CD14-positive monocyte (primary cell): ENCODE data around the gene TRABD2B. TPM values are rescaled to one million over a fixed set of nuclear protein-coding genes. Genes with fewer than 3 reads are reported as not detected.

Experiments used
- DNase-seq, 3 donors: peaks; one replicate each; pipeline ENCODE4 v3.0.0-alpha.2; 2011 to 2022
- H2AFZ ChIP-seq: 2 replicates; pipeline ENCODE4 v1.6.0; 2012; ENCODE audit warnings: mild to moderate bottlenecking, low read depth, low read length, inconsistent platforms; ENCODE audit not compliant: insufficient read depth, poor library complexity, severe bottlenecking
- H3K27ac ChIP-seq, 2 donors: 1 replicate in 1 of 2; 2 replicates in 1 of 2; pipeline ENCODE4 v1.5.1; 2012 to 2013; ENCODE audit warnings: low read length in 2 of 2, control low read depth in 1 of 2, inconsistent platforms in 1 of 2, low read depth in 1 of 2, mild to moderate bottlenecking in 1 of 2
- H3K27me3 ChIP-seq, 2 donors: one replicate each; pipeline versions ENCODE4 v1.6.0 to v1.6.1; 2011 to 2013; ENCODE audit warnings: low read length in 2 of 2; ENCODE audit not compliant: control insufficient read depth in 2 of 2, insufficient read depth in 2 of 2
- H3K36me3 ChIP-seq, 2 donors: replicated peaks in 1 of 2; 1 replicate in 1 of 2; 2 replicates in 1 of 2; pipeline versions ENCODE4 v1.5.1 to v1.6.1; 2012 to 2013; ENCODE audit warnings: low read length in 2 of 2, control low read depth in 1 of 2, inconsistent platforms in 1 of 2, mild to moderate bottlenecking in 1 of 2; ENCODE audit not compliant: insufficient read depth in 2 of 2, control insufficient read depth in 1 of 2
- H3K4me1 ChIP-seq, 2 donors: 1 replicate in 1 of 2; 2 replicates in 1 of 2; pipeline versions ENCODE4 v1.5.1 to v1.6.1; 2012 to 2013; ENCODE audit warnings: low read length in 2 of 2, control low read depth in 1 of 2, inconsistent platforms in 1 of 2, mild to moderate bottlenecking in 1 of 2, moderate library complexity in 1 of 2; ENCODE audit not compliant: insufficient read depth in 2 of 2, control insufficient read depth in 1 of 2
- H3K4me2 ChIP-seq: replicated peaks from 2 replicates; pipeline ENCODE3; 2012; ENCODE audit warnings: low read length, moderate library complexity, mild to moderate bottlenecking; ENCODE audit not compliant: poor library complexity, severe bottlenecking; ENCODE audit errors: extremely low read depth
- H3K4me3 ChIP-seq, 3 experiments: fragments of 200-600 bp in 1 of 3; sonication (generic) in 1 of 3; replicated peaks in 1 of 3; 1 replicate in 2 of 3; 2 replicates in 1 of 3; pipeline ENCODE4 v1.5.1; 2011 to 2013; ENCODE audit warnings: low read length in 3 of 3, mild to moderate bottlenecking in 3 of 3, control low read depth in 2 of 3, low read depth in 2 of 3, inconsistent platforms in 1 of 3, moderate library complexity in 1 of 3
- H3K79me2 ChIP-seq: 2 replicates; pipeline ENCODE4 v1.6.0; 2012; ENCODE audit warnings: mild to moderate bottlenecking, control low read depth, inconsistent platforms, low read length, moderate library complexity; ENCODE audit not compliant: insufficient read depth
- H3K9ac ChIP-seq: 2 replicates; pipeline ENCODE4 v1.6.0; 2017; ENCODE audit warnings: low read length, mild to moderate bottlenecking; ENCODE audit not compliant: insufficient read depth, poor library complexity, severe bottlenecking
- H3K9me3 ChIP-seq, 2 donors: replicated peaks in 1 of 2; 1 replicate in 1 of 2; 2 replicates in 1 of 2; pipeline versions ENCODE4 v1.5.1 to v1.6.1; 2012 to 2013; ENCODE audit warnings: low read length in 2 of 2, control low read depth in 1 of 2; ENCODE audit not compliant: control insufficient read depth in 1 of 2, insufficient read depth in 1 of 2
- H4K20me1 ChIP-seq: 2 replicates; pipeline ENCODE4 v1.6.0; 2012; ENCODE audit warnings: mild to moderate bottlenecking, low read length, control low read depth, moderate library complexity; ENCODE audit not compliant: insufficient read depth
- H3K27ac Mint-ChIP-seq, 7 donors: one replicate each; pipeline ENCODE4 v1.8.0; 2020; ENCODE audit warnings: mild to moderate bottlenecking in 7 of 7, mixed read lengths in 7 of 7, moderate library complexity in 6 of 7, inconsistent platforms in 2 of 7
- H3K27me3 Mint-ChIP-seq, 3 donors: one replicate each; pipeline ENCODE4 v1.8.0; 2021 to 2022; ENCODE audit warnings: low read depth in 3 of 3, mild to moderate bottlenecking in 3 of 3, mixed read lengths in 3 of 3, moderate library complexity in 3 of 3, inconsistent platforms in 1 of 3
- H3K36me3 Mint-ChIP-seq, 2 donors: one replicate each; pipeline ENCODE4 v1.8.0; 2020; ENCODE audit warnings: mixed read lengths in 2 of 2, inconsistent platforms in 1 of 2, mild to moderate bottlenecking in 1 of 2
- H3K4me1 Mint-ChIP-seq: one replicate; pipeline ENCODE4 v1.8.0; 2020; ENCODE audit warnings: mild to moderate bottlenecking, mixed read lengths
- H3K4me3 Mint-ChIP-seq, 2 donors: one replicate each; pipeline ENCODE4 v1.8.0; 2020; ENCODE audit warnings: mild to moderate bottlenecking in 2 of 2, mixed read lengths in 2 of 2, moderate library complexity in 1 of 2
- H3K9me3 Mint-ChIP-seq, 7 donors: one replicate each; pipeline ENCODE4 v1.8.0; 2020 to 2022; ENCODE audit warnings: mixed read lengths in 7 of 7, mild to moderate bottlenecking in 6 of 7, moderate library complexity in 6 of 7, inconsistent platforms in 2 of 7
- CTCF ChIP-seq: fragments of 200-600 bp; IDR thresholded peaks from one replicate; pipeline ENCODE4 v1.8.0; 2022; ENCODE audit warnings: antibody characterized with exemption, mild to moderate bottlenecking
- WGBS: methylation state at CpG from one replicate; pipeline ENCODE4 v1.1.5; 2013; ENCODE audit warnings: missing lambda C conversion rate; ENCODE audit not compliant: insufficient coverage; 5-methylcytosine and 5-hydroxymethylcytosine counted together
- intact Hi-C, 2 donors: fragments of 100-400 bp; cut with micrococcal nuclease; formaldehyde crosslinking; loops; one replicate each; pipeline versions ENCODE4 v1.15.0 to v1.15.1; 2023
- polyA plus RNA-seq, 3 donors: library from polyadenylated mRNA; depleted of rRNA in 1 of 3; unstranded in 2 of 3; stranded (reverse) in 1 of 3; fragments of 300-500 nt in 2 of 3; fragments of >200 nt in 1 of 3; fragmentation: Illumina TruSeq in 2 of 3; gene quantifications; 1 replicate in 2 of 3; 2 replicates in 1 of 3; pipeline ENCODE4 v1.2.3, GENCODE V29; 2012 to 2021

The TRABD2B gene
- polyA plus RNA-seq, 3 donors = not detected

- Histone ChIP-seq H3K27ac (no peak overlapping the region), H3K79me2 (no peaks in the 10 kb centered on the region), H3K4me2 (no peak overlapping the region), H3K4me3 (no peak overlapping the region), H3K36me3 (no peaks in the 10 kb centered on the region), H3K27me3 (no peaks in the 10 kb centered on the region), H4K20me1 (no peaks in the 10 kb centered on the region), H3K9ac (no peak overlapping the region), H3K4me1 (no peaks in the 10 kb centered on the region), H3K9me3 (peaks cover 0 to 7% of the 10 kb centered on the region in 2 donors), H2AFZ (no peak overlapping the region)
- H3K4me3 Mint-ChIP-seq = no peak overlapping the region
- intact Hi-C loops = no loop called here
- no peaks in the 10 kb centered on the region for H3K4me1 Mint-ChIP-seq
- H3K36me3 Mint-ChIP-seq = no peaks in the 10 kb centered on the region
- WGBS = 77% methylated on average over 2 of the region's 3 CpGs
- H3K27me3 Mint-ChIP-seq = peaks cover 1 to 10% (median 2%) of the 10 kb centered on the region in 3 donors
- peaks cover 4 to 15% (median 9%) of the 10 kb centered on the region in 7 donors for H3K9me3 Mint-ChIP-seq
- no peak overlapping the region for H3K27ac Mint-ChIP-seq
- TF ChIP-seq CTCF = no peak
- DNase-seq = no peak
Measured at GRCh38 chr1:47953661-47954060, 43.5 kb downstream of the TRABD2B start.

DNA sequence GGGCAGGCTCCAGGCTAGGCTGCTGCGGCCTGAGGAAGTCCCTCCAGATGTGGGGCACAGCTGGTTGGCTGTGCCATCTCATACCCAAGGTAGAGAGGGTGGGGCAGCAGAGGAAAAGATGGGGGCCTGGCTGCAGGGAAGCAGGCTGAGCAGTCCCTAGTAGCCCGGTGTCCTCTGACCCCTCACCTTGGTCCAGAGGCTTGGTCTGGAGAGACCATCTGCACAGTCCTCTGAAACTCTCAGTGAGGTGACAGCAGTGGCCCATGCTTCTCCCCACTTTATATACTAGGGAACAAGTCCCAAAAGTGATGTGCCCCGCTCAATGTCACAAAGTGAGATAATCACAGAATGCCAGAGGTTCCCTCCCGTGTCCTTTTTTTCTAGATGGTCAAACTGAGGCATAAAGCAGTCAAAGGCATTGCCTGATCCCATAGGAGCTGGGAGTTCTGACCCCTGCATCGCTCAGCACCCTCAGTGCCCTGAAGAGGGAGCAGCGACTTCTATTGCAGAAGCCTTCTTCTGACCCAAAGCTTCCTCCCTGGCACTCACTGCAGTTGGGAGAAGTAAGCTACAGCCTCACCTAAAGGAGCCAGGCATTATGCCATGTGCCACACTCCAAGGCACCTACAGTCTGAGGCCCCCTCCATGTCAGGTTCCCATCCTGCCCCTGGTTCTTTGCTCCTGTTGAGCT is 45.5 kb downstream of the TRABD2B start:
- Mint-ChIP-seq H3K27me3 (peaks cover 2 to 9% (median 3%) of the 10 kb centered on the region in 3 donors), H3K27ac (no peak overlapping the region), H3K4me3 (no peak overlapping the region), H3K9me3 (peaks cover under 1 to 13% (median 6%) of the 10 kb centered on the region in 7 donors), H3K36me3 (no peaks in the 10 kb centered on the region), H3K4me1 (no peaks in the 10 kb centered on the region)
- DNase-seq = no peak
- H3K9me3 ChIP-seq = peaks cover 0 to 7% of the 10 kb centered on the region in 2 donors
- no peak overlapping the region for H3K9ac ChIP-seq
- WGBS = 89% methylated on average over 5 of the region's 6 CpGs
- H3K79me2 ChIP-seq = no peaks in the 10 kb centered on the region
- H3K36me3 ChIP-seq = no peaks in the 10 kb centered on the region
- no peak overlapping the region for H3K4me3 ChIP-seq
- no peak overlapping the region for H3K27ac ChIP-seq
- H2AFZ ChIP-seq = no peak overlapping the region
- H3K27me3 ChIP-seq = no peaks in the 10 kb centered on the region
- intact Hi-C loops = no loop called here
- H4K20me1 ChIP-seq = no peaks in the 10 kb centered on the region
- no peak overlapping the region for H3K4me2 ChIP-seq
- H3K4me1 ChIP-seq = no peaks in the 10 kb centered on the region
- TF ChIP-seq CTCF = no peak
